ENCODE data around the gene RNF182. TPM values are rescaled to one million over a fixed set of nuclear protein-coding genes. Genes with fewer than 3 reads are reported as not detected.

The RNF182 gene
- total RNA-seq, 1 donor from 2014 or later = 6.1 TPM

DNA sequence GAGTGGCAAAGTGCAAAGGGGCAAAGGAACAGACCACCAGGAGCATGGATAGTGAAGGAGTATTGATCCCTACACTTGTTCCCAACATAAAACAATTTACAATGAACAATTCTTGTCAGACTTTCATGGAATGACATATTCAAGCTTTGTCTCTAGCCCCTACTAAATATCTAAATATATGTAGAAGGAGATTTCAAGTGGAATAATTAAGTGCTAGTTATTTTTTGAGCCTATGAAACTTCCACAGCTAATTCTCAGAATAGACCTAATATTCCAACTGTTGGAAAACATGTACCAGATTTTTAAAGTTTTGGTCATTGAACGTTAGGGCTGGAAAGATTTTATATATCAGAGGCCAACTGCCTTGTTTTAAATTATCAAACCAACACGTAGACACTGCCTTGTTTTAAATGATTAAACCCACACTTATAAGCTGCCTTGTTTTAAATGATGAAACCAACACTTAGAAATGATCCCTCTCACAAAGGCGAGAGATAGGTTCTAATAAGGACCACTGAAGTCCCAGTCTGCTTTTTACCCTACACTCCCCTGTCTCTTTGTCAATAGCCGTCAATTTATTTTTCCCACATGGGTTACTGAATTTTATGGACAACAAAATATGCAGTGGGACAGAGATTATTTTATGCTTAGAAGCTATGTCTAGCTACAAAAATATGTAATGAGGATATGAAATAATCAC, 62.1 kb downstream of the RNF182 start:
- H3K4me3 ChIP-seq = no peak overlapping the region
- no peaks in the 10 kb centered on the region for H3K27me3 ChIP-seq
- H3K4me1 ChIP-seq = no peaks in the 10 kb centered on the region
- DNase-seq (no peak), ATAC-seq (no peak)
- TF ChIP-seq CTCF (IDR thresholded peaks at IDR 0.05) = no peak
- H3K27ac ChIP-seq = no peak overlapping the region
- H3K36me3 ChIP-seq = no peaks in the 10 kb centered on the region
- intact Hi-C loops (cut with DNase I) = no loop called here
- H3K9me3 ChIP-seq = no peaks in the 10 kb centered on the region

DNA sequence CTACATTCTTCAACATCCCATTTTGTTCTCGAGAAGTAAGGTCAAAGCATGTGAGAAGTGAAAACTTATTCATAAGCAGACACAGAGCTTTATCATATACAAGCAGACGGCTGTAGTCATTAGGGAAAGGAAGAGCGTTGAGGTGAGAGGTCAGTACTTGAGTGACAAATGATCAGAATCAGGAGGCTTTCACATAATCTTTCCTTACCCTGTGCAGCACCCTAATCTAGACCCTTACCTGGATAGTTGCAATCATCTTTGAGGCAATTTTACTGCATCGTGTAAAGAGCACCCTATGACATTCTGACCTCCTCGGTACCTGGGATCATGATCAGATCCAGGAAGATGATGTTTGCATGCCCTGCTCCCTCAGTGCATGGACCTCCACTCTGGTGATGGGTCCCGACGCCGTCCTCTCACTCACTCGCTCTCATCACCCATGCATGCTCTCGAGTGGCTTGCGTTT, 62.7 kb downstream of the RNF182 start:
- no peaks in the 10 kb centered on the region for H3K36me3 ChIP-seq
- no peak overlapping the region for H3K27ac ChIP-seq
- no peaks in the 10 kb centered on the region for H3K27me3 ChIP-seq
- DNase-seq (no peak), ATAC-seq (no peak)
- H3K4me3 ChIP-seq = no peak overlapping the region
- no peaks in the 10 kb centered on the region for H3K4me1 ChIP-seq
- no peaks in the 10 kb centered on the region for H3K9me3 ChIP-seq
- no peak for TF ChIP-seq CTCF (IDR thresholded peaks at IDR 0.05)
- intact Hi-C loops (cut with DNase I) = no loop called here

GRCh38 chr6:13988049-13988738, 63.4 kb downstream of the RNF182 start:
- H3K36me3 ChIP-seq = no peaks in the 10 kb centered on the region
- H3K27me3 ChIP-seq = no peaks in the 10 kb centered on the region
- no peaks in the 10 kb centered on the region for H3K9me3 ChIP-seq
- H3K4me1 ChIP-seq = no peaks in the 10 kb centered on the region
- intact Hi-C loops (cut with DNase I) = no loop called here
- ATAC-seq (no peak), DNase-seq (no peak)
- H3K4me3 ChIP-seq = no peak overlapping the region
- H3K27ac ChIP-seq = no peak overlapping the region
- TF ChIP-seq CTCF (IDR thresholded peaks at IDR 0.05) = no peak

DNA sequence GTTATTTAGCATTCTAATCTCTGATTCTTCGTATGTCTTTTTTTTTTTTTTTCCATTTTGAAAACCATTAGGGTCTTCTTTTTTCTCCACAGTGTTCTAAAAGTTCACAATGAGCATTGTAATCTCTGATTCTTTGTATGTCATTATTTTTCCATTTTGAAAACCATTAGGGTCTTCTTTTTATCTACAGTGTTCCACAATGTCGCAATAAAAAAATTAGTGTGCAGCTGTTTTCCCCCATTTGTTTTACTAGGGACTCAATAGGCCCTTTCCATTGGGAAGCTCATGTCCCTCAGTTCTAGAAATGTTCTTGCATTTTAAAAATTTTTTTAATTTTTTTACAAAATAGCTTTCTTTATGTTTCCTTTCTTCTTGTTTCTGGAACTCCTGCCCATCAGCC, 64.2 kb downstream of the RNF182 start:
- H3K36me3 ChIP-seq = no peaks in the 10 kb centered on the region
- DNase-seq = no peak

DNA sequence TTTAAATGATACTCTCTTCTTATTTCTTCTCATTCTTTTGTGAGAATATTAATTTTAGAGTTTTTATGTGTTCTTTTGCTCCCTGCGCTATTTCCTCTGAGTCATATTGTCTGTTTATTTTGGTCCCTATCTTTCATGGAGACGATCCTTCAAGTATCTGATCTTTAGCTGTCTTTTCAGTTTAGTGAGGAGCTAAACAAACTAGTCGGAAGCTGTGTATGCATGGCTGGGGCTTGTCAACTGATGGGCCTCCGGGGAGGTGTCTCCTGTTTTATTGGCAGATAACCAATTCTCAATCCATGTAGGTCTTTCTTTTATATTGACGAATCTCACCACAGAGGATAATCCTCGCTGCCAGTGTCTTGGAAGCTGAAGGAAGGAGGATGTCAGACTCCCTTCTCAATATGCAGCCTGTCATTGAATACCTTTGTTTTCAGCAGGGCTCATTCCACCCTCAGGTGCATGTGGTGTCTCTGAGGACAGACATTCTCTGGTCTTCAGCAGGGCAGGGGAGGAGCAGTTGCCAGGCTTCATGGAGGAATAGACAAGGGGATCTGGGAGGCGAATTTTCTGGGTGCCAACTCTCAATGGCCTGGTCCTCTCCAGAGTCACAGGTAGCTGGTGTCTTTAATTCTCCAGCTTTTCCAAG, 64.9 kb downstream of the RNF182 start:
- intact Hi-C loops (cut with DNase I) = no loop called here
- no peak for DNase-seq
- H3K27ac ChIP-seq = no peak overlapping the region
- no peak for TF ChIP-seq CTCF (IDR thresholded peaks at IDR 0.05)
- no peak overlapping the region for H3K4me3 ChIP-seq
- no peaks in the 10 kb centered on the region for H3K36me3 ChIP-seq
- H3K9me3 ChIP-seq = no peaks in the 10 kb centered on the region
- no peaks in the 10 kb centered on the region for H3K4me1 ChIP-seq
- no peaks in the 10 kb centered on the region for H3K27me3 ChIP-seq
- no peak for ATAC-seq

More for the DNA sequence above, 64.2 kb downstream of the RNF182 start:
- H3K9me3 ChIP-seq = no peaks in the 10 kb centered on the region
- TF ChIP-seq CTCF (IDR thresholded peaks at IDR 0.05) = no peak
- no peak overlapping the region for H3K27ac ChIP-seq
- H3K27me3 ChIP-seq = no peaks in the 10 kb centered on the region
- no peak for ATAC-seq
- H3K4me1 ChIP-seq = no peaks in the 10 kb centered on the region
- intact Hi-C loops (cut with DNase I) = no loop called here
- H3K4me3 ChIP-seq = no peak overlapping the region
